IPS-NIHi11 (cell line): ENCODE data around the gene CAPN3.

Source experiments
- DNase-seq: peaks from one replicate; pipeline ENCODE4 v3.0.0; 2012; ENCODE audit warnings: mixed read lengths, low spot score

The CAPN3 gene

DNA sequence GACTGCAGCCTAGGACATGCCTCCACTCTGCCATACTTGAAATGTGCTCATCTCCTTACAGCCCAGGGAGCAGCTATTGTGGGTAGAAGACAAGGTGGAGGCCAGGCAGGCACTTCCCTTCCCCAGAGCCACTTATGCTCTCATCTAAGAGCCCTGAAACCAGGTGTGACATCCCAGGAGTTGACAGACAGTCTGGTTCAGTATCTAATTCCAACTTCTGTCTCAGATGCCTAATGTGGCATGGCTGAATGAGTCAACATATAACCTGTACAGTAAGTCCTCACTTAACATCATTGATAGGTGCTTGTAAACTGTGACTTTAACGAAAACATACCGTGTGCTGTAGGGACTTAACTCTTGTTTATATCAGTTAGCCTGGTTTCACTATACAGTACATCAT is 1.2 kb upstream of the CAPN3 start:
- no peak for DNase-seq

DNA sequence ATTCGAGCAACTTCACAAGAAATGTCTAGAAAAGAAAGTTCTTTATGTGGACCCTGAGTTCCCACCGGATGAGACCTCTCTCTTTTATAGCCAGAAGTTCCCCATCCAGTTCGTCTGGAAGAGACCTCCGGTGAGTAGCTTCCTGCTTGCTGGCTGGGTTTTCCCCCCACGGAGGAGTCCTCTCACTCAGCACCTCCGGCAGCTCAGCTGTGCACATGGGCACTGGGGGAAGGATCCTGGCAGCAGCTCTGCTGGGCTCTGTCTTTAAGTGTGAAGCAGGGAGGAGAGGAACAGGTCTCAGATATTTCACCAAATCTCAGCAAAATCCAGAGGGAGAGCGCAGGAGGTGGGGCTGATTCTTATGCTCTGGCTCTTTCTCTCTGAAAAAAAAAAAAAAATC is 684 bp downstream of the CAPN3 start:
- DNase-seq, result no peak

DNA sequence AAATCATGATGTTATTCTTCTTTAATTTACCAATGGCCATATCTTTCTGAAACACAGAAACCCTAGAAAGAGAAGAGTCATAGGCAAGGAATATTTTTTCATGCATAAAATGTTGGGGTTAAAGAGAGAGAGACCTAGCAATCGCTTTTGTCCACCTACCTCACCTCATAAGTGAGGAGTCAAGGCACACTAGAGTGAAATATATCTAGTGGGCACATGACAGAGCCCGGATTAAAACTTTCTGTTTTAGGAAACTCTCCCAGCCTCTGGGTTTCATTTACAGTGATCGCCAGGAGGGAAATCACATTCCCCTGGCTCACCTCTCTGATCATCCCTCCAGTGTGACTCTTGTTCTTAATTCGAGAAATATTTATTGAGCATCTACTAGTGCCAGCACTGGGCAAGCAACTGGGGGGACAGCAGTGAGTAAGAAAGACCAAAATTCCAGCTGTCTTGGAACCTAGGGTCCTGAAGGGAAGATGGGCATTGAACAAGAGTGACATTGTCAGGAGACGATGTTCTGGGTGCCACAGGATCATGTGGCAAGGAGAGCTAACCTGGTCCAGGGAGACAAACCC is 1.3 kb downstream of the CAPN3 start:
- DNase-seq, result no peak

- peak; percentile 49 for DNase-seq
Measured at GRCh38 chr15:42363487-42363886, 4.2 kb downstream of the CAPN3 start.

- DNase-seq, result no peak
Measured at GRCh38 chr15:42363942-42364341, 4.6 kb downstream of the CAPN3 start.

GRCh38 chr15:42364529-42364928 is 5.2 kb downstream of the CAPN3 start:
- no peak for DNase-seq

GRCh38 chr15:42365921-42366550 is 6.7 kb downstream of the CAPN3 start:
- no peak for DNase-seq

- DNase-seq, result no peak
Measured at GRCh38 chr15:42367041-42367440, 7.7 kb downstream of the CAPN3 start.

DNA sequence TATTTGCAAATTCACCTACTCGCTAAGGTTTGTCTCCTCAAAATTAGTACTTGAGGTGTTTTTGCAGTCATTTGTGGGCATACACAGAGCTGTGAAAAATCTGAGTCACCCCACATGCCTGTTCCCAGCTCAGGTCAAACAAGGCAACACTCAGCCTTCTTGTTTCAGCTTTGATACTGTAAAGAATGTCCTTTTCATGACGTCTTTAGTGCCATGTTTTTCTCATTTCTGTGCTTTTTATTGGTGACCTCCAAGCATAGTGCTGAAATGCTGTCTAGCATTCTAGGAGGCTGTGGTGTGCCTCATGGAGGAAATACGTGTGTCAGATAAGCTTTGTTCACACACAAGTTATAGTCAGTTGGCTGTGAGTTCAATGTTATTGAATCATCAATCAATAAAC is 8.8 kb downstream of the CAPN3 start:
- no peak for DNase-seq

GRCh38 chr15:42371096-42371495 is 11.8 kb downstream of the CAPN3 start:
- DNase-seq, result no peak

DNA sequence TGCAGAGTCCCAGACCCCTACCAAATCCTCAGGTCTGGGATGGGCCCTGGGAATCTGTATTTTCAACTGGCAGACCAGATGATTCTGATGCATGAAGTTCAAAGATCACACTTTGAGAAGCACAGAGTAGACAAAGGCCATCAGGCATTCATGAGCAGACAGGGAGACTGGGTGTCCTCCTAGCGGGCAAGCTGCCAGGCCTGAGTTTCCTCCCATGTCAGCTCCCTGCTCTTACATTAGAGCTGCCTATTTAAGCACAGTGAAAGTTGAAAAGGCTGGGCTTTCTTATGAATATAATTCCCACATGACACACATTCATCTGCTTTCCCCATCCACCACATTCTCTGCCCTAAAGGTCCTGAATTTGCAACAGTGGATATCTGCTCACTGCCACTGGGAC is 14.0 kb downstream of the CAPN3 start:
- DNase-seq, result no peak

DNA sequence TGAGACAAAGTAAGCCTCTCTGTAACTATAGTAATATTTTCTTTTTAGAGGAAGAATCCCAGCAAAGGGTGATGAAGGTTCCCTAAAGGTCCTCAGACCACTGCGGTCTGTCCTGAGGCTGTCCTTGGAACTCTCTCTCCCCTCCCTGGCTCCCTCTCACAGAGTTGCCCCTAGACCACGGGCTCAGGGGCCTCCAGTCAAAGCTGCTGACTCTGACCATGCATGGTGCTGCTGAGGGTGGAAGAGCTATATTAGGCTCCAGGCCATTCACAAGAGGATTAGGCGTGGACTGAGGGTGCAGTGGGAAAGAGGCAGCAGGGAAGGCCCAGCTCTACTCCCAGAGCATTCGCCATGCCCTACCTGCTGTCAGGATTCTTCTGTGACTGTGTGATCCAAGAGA is 14.6 kb downstream of the CAPN3 start:
- DNase-seq, result no peak

DNA sequence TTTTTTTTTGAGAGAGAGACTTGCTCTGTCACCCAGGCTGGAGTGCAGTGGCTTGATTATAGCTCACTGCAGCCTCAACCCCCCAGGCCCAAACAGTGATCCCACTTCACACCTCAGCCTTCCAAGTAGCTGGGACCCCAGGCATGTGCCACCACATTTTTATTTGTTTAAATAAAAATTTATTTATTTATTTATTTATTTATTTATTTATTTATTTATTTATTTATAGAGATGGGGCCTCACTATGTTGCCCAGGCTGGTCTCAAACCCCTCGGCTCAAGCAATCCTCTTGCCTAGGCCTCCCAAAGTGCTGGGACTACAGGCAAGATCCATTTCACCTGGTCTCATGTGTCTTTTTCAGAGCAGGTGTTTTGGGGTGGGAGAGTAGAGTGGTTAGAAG is 15.5 kb downstream of the CAPN3 start:
- no peak for DNase-seq

- no peak for DNase-seq
Measured at GRCh38 chr15:42375252-42375651, 16.0 kb downstream of the CAPN3 start.

DNA sequence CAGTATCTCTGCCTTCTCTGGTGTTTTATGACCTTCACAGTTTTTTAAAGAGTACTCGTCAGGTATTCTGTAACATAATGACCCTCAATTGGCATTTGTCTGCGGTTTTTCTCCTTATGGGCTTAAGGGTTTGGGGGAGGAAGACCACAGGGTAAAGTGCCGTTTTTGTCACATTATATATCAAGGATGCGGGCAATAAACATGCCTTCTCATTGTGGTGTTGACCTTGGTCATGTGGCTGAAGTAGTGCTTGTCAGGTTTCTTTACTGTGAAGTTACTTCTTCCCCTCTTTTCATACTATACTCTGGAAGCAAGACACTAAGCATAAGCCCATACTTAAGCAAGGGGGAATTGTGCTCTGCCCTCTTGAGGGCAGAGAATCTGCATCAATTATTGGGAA is 16.6 kb downstream of the CAPN3 start:
- no peak for DNase-seq

GRCh38 chr15:42378011-42378410 is 18.7 kb downstream of the CAPN3 start:
- no peak for DNase-seq

DNA sequence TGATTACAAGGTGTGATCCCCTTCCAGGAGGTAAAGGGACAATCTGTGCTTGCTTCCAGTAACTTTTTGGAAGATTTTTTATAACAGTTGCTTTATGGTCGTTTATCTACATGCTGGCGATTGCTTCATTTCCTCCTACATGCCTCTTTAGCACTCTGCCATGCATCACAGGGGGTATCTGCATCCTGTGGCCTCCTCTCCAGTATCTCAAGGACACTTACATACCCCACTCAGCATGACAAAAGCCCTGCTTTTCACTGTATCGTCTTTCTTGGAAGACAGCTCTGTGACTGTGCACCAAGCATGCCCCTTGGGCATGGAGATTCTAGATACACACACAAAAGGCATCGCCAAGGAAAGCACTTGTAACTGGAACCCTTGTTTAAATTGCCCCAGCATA is 25.3 kb downstream of the CAPN3 start:
- peak; percentile 46 for DNase-seq

GRCh38 chr15:42385206-42385979 is 26.1 kb downstream of the CAPN3 start:
- DNase-seq, result peak; percentile 80

DNA sequence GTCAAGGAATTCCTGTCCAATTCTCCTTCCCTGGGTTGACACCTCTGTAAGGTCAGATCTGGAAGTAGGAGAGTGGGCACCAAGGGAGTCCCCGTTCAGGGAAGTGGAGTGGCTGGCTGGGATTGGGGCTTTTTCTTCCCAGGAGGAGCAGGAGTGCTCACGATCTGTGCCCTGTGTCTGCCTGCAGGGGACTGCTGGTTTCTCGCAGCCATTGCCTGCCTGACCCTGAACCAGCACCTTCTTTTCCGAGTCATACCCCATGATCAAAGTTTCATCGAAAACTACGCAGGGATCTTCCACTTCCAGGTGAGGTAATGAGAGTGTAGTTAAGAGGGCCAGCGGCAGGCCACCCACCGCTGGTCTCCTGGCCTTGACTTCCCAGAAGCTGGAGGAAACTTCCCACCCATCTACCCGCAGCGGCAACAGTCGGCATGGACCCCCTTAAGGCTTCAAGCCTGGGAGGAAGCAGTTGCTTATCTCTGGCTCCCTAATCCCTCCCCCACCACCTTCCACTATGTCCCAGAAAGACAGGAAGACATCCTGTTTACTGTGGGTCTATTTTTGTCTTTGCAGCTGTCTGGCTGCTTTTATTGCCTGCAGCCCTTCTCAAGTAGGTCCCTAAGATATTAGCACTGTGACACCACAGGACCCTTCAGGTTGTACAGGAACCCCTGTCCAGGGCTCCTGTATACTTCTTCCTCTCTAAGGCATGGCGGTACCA is 26.8 kb downstream of the CAPN3 start:
- no peak for DNase-seq

DNA sequence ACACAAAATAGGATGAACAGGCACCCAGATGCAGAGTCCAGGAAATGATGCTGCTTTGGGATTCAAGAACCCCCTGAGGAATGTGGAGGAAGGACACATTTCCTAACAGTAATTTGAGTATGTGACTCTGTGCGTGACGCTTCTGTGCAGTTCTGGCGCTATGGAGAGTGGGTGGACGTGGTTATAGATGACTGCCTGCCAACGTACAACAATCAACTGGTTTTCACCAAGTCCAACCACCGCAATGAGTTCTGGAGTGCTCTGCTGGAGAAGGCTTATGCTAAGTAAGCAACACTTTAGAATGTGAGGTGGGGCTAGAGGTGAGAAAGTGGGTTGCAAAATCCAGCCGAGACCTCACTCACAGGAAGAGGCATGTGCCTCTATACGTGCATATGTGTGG is 28.3 kb downstream of the CAPN3 start:
- DNase-seq, result no peak

DNA sequence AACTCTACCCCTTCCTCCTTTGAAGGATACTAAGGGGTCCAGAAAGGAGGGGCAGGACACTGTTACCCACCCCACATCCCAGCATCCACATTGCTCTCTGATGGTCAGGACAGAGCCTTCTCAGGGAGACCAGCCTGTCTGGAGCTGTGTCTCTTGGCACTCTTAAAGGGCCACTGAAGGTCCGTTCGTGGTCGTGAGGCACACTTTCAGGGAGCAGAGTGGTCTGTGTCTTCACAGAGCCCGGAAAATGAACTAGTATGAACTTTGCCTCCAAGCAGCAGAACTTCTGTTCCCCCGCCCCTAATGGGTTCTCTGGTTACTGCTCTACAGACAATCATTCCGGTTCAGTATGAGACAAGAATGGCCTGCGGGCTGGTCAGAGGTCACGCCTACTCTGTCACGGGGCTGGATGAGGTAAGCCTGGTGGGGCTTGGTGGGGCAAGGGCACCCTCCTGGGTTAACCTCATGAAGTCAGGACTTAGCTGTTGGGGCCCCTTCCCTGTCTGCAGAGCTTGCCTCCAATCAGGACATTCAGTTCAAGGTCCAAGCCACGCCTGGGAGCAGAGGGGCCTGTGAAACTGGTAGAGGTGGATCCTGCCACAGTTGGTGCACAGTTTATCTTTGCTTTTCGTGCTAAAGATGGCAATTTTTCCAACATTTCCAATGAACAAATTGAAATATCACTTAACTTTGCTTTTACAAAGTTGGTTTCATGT is 33.2 kb downstream of the CAPN3 start:
- DNase-seq, result no peak

DNA sequence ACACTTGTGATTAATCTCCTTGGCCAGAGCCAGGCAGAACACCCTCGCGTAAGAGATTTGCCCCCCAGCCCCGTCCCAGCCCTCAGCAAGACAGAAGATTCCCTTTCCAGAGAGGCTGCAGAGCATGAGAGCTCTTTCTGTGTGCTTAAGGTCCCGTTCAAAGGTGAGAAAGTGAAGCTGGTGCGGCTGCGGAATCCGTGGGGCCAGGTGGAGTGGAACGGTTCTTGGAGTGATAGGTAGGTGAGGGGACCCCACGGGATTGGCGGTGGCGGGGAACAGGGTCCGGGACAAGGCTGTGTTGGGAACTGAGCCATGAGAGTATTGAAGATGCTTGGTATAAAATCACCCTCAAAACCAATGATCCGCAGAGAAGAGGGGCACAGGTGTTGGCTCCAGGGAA is 34.8 kb downstream of the CAPN3 start:
- no peak for DNase-seq
